H1 (cell line): ENCODE measurements around the gene UBE2D4. TPM values are rescaled to one million over a fixed set of nuclear protein-coding genes. Genes with fewer than 3 reads are reported as not detected.

Experiments
- CTCF ChIA-PET: fragments of 300-600 bp; sonication (Branson Sonifier 250); formaldehyde crosslinking; loops from one replicate; lab custom pipeline; 2021; ENCODE audit not compliant: partially characterized antibody; lab: Charles Lee
- POLR2A ChIA-PET: fragments of 300-600 bp; sonication (Branson Sonifier 250); formaldehyde crosslinking; loops from one replicate; lab custom pipeline; 2021; ENCODE audit warnings: inconsistent platforms; ENCODE audit not compliant: partially characterized antibody; lab: Charles Lee
- DNase-seq, 2 experiments: peaks; one replicate each; pipeline versions ENCODE4 v3.0.0 to v3.0.0-alpha.2; 2010 to 2022; ENCODE audit warnings: low spot score in 2 of 2, low read depth in 1 of 2, mixed read lengths in 1 of 2
- FAIRE-seq: peaks from 2 replicates; lab custom pipeline; 2011; peaks lifted over from hg19 to GRCh38; lab: Jason Lieb, UNC
- H2AFZ ChIP-seq: 2 replicates; pipeline ENCODE4 v1.8.1; 2012; ENCODE audit warnings: low read length, inconsistent platforms
- H2AK5ac ChIP-seq: 2 replicates; pipeline ENCODE4 v1.6.1; 2013; ENCODE audit warnings: low read depth, low read length
- H2BK120ac ChIP-seq: replicated peaks from 2 replicates; pipeline ENCODE3; 2013; ENCODE audit warnings: low read depth, low read length, inconsistent platforms
- H2BK12ac ChIP-seq: 2 replicates; pipeline ENCODE4 v1.6.1; 2013; ENCODE audit warnings: low read depth, low read length
- H2BK15ac ChIP-seq: 2 replicates; pipeline ENCODE4 v1.6.1; 2013; ENCODE audit warnings: low read length
- H2BK20ac ChIP-seq: 2 replicates; pipeline ENCODE4 v1.6.1; 2013; ENCODE audit warnings: low read length
- H2BK5ac ChIP-seq: 2 replicates; pipeline ENCODE4 v1.6.1; 2013; ENCODE audit warnings: low read depth, low read length
- H3K14ac ChIP-seq: 2 replicates; pipeline ENCODE4 v1.6.1; 2013; ENCODE audit warnings: inconsistent platforms; ENCODE audit not compliant: insufficient read length
- H3K18ac ChIP-seq: 2 replicates; pipeline ENCODE4 v1.6.1; 2013; ENCODE audit warnings: low read length; ENCODE audit errors: extremely low read depth
- H3K23ac ChIP-seq: 2 replicates; pipeline ENCODE4 v1.6.1; 2013; ENCODE audit warnings: inconsistent platforms; ENCODE audit not compliant: insufficient read length
- H3K23me2 ChIP-seq: 2 replicates; pipeline ENCODE4 v1.6.1; 2013; ENCODE audit warnings: low read depth, low read length
- H3K27ac ChIP-seq: 2 replicates; pipeline ENCODE4 v1.6.1; 2011; ENCODE audit warnings: low read depth, low read length, inconsistent platforms
- H3K27me3 ChIP-seq, 4 experiments: replicated peaks in 1 of 4; 1 replicate in 1 of 4; 2 replicates in 3 of 4; pipeline versions ENCODE4 v1.6.1 to v1.8.1; 2011 to 2013; ENCODE audit warnings: low read length in 3 of 4, mild to moderate bottlenecking in 3 of 4, inconsistent platforms in 2 of 4, mixed read lengths in 2 of 4, moderate library complexity in 1 of 4; ENCODE audit not compliant: control insufficient read depth in 3 of 4, insufficient read depth in 3 of 4; ENCODE audit errors: extremely low read depth in 1 of 4
- H3K36me3 ChIP-seq, 4 experiments: 2 replicates each; pipeline versions ENCODE4 v1.6.1 to v1.8.1; 2011 to 2013; ENCODE audit warnings: mild to moderate bottlenecking in 4 of 4, low read length in 3 of 4, moderate library complexity in 2 of 4, control low read depth in 1 of 4, inconsistent platforms in 1 of 4; ENCODE audit not compliant: insufficient read depth in 4 of 4, control insufficient read depth in 2 of 4
- H3K4ac ChIP-seq: replicated peaks from 2 replicates; pipeline ENCODE3; 2013; ENCODE audit warnings: low read length, low read depth, mixed read lengths, inconsistent platforms; ENCODE audit not compliant: insufficient read length
- H3K4me1 ChIP-seq, 4 experiments: replicated peaks in 1 of 4; 1 replicate in 1 of 4; 2 replicates in 3 of 4; pipeline versions ENCODE4 v1.6.1 to v1.8.1; 2011 to 2013; ENCODE audit warnings: low read length in 3 of 4, inconsistent platforms in 2 of 4, mixed read lengths in 1 of 4; ENCODE audit not compliant: insufficient read depth in 4 of 4, control insufficient read depth in 3 of 4
- H3K4me2 ChIP-seq, 2 experiments: 2 replicates each; pipeline versions ENCODE4 v1.6.1 to v1.8.1; 2011 to 2013; ENCODE audit warnings: low read depth in 2 of 2, low read length in 2 of 2, control low read depth in 1 of 2, inconsistent platforms in 1 of 2, mild to moderate bottlenecking in 1 of 2; ENCODE audit not compliant: insufficient read depth in 1 of 2
- H3K4me3 ChIP-seq, 4 experiments: fragments of 200-600, 300-600 bp in 1 of 4; sonication (generic), shearing (Covaris generic), sonication (Bioruptor Twin) in 1 of 4; 2 replicates each; pipeline versions ENCODE4 v1.5.1 to v1.8.1; 2011 to 2016; ENCODE audit warnings: low read length in 4 of 4, low read depth in 3 of 4, control low read depth in 2 of 4, inconsistent platforms in 2 of 4, mild to moderate bottlenecking in 2 of 4, mixed read lengths in 1 of 4, moderate library complexity in 1 of 4; ENCODE audit not compliant: insufficient read depth in 2 of 4; ENCODE audit errors: extremely low read depth in 1 of 4
- H3K56ac ChIP-seq: replicated peaks from 2 replicates; pipeline ENCODE3; 2013; ENCODE audit warnings: low read depth, mild to moderate bottlenecking, mixed read lengths, low read length, inconsistent platforms; ENCODE audit not compliant: insufficient read length
- H3K79me1 ChIP-seq: 2 replicates; pipeline ENCODE4 v1.6.1; 2013; ENCODE audit warnings: low read depth, low read length, control low read depth
- H3K79me2 ChIP-seq, 2 experiments: 2 replicates each; pipeline versions ENCODE4 v1.6.1 to v1.8.1; 2012 to 2013; ENCODE audit warnings: low read length in 2 of 2, mild to moderate bottlenecking in 2 of 2, inconsistent platforms in 1 of 2; ENCODE audit not compliant: insufficient read depth in 2 of 2, control insufficient read depth in 1 of 2
- H3K9ac ChIP-seq, 4 experiments: replicated peaks in 1 of 4; 1 replicate in 1 of 4; 2 replicates in 3 of 4; pipeline versions ENCODE4 v1.6.1 to v1.8.1; 2011 to 2013; ENCODE audit warnings: low read depth in 3 of 4, low read length in 3 of 4, control low read depth in 2 of 4, mild to moderate bottlenecking in 2 of 4, moderate library complexity in 2 of 4, inconsistent platforms in 1 of 4; ENCODE audit errors: extremely low read depth in 1 of 4
- H3K9me3 ChIP-seq, 2 experiments: 2 replicates each; pipeline versions ENCODE4 v1.6.1 to v1.8.1; 2012 to 2013; ENCODE audit warnings: mild to moderate bottlenecking in 2 of 2, moderate library complexity in 2 of 2, control low read depth in 1 of 2, inconsistent platforms in 1 of 2, low read depth in 1 of 2, low read length in 1 of 2, mixed read lengths in 1 of 2; ENCODE audit not compliant: insufficient read depth in 2 of 2
- H4K20me1 ChIP-seq, 2 experiments: replicated peaks in 1 of 2; 2 replicates each; pipeline versions ENCODE3 to v1.8.1; 2011 to 2013; ENCODE audit warnings: inconsistent platforms in 2 of 2, low read length in 2 of 2, mild to moderate bottlenecking in 1 of 2; ENCODE audit not compliant: insufficient read depth in 2 of 2, control insufficient read depth in 1 of 2
- H4K5ac ChIP-seq: 2 replicates; pipeline ENCODE4 v1.6.1; 2013; ENCODE audit warnings: low read length, low read depth, mixed read lengths, inconsistent platforms; ENCODE audit not compliant: insufficient read length
- H4K8ac ChIP-seq: 2 replicates; pipeline ENCODE4 v1.8.0; 2013; ENCODE audit warnings: mild to moderate bottlenecking, moderate library complexity, low read length, inconsistent platforms; ENCODE audit not compliant: insufficient read depth; ENCODE audit errors: extremely low read depth
- H4K91ac ChIP-seq: replicated peaks from 2 replicates; pipeline ENCODE3; 2013; ENCODE audit warnings: low read length, mixed read lengths, inconsistent platforms; ENCODE audit not compliant: insufficient read length
- CBX5 ChIP-seq: fragments of 300-800, 300-1000 bp; sonication (generic); IDR thresholded peaks from 2 replicates; pipeline ENCODE4 v1.7.1; 2016; ENCODE audit warnings: antibody characterized with exemption, low read length, low read depth
- CHD1 ChIP-seq: IDR thresholded peaks from 2 replicates; pipeline ENCODE4 v1.6.1; 2012; ENCODE audit warnings: low read depth, low read length, improper control_type of control experiment
- CREB1 ChIP-seq: IDR thresholded peaks from 2 replicates; pipeline ENCODE4 v1.6.1; 2012; ENCODE audit warnings: inconsistent platforms
- GTF2F1 ChIP-seq: IDR thresholded peaks from 2 replicates; pipeline ENCODE4 v1.6.1; 2012; ENCODE audit warnings: low read depth, low read length, improper control_type of control experiment, borderline replicate concordance
- JUN ChIP-seq: IDR thresholded peaks from 2 replicates; pipeline ENCODE4 v1.6.1; 2011; ENCODE audit warnings: low read depth, mild to moderate bottlenecking, improper control_type of control experiment, low read length
- POU5F1 ChIP-seq: IDR thresholded peaks from 2 replicates; pipeline ENCODE4 v1.6.1; 2011; ENCODE audit warnings: low read depth, mild to moderate bottlenecking, low read length, moderate library complexity
- SAP30 ChIP-seq: fragments of 300-600 bp; sonication (generic); IDR thresholded peaks from 2 replicates; pipeline ENCODE4 v1.7.1; 2012; ENCODE audit warnings: low read length, moderate library complexity, mild to moderate bottlenecking, inconsistent platforms; ENCODE audit not compliant: insufficient read depth, insufficient replicate concordance
- SRF ChIP-seq: IDR thresholded peaks from 2 replicates; pipeline ENCODE4 v1.6.1; 2011; ENCODE audit warnings: mild to moderate bottlenecking, low read depth, low read length, moderate library complexity
- SUZ12 ChIP-seq: fragments of 200-600 bp; sonication (generic); IDR thresholded peaks from 2 replicates; pipeline ENCODE4 v1.6.1; 2012; ENCODE audit warnings: mild to moderate bottlenecking, inconsistent platforms, low read length, moderate library complexity, mixed read lengths
- TCF12 ChIP-seq: IDR thresholded peaks from 2 replicates; pipeline ENCODE4 v1.6.1; 2011; ENCODE audit warnings: low read depth, mild to moderate bottlenecking, low read length
- TEAD4 ChIP-seq: IDR thresholded peaks from 2 replicates; pipeline ENCODE4 v1.6.1; 2012; ENCODE audit warnings: low read depth, low read length, inconsistent platforms, mixed read lengths
- ZNF274 ChIP-seq: IDR thresholded peaks from 2 replicates; pipeline ENCODE4 v1.7.0; 2012; ENCODE audit warnings: low read length, borderline replicate concordance; ENCODE audit errors: extremely low read depth
- WGBS, 2 experiments: shearing (Covaris generic) in 1 of 2; methylation state at CpG; one replicate each; pipeline versions ENCODE4 v1.1.6 to v1.1.7; 2013 to 2015; ENCODE audit warnings: low lambda C conversion rate in 2 of 2, mixed read lengths in 2 of 2, inconsistent platforms in 1 of 2, low coverage in 1 of 2, missing lambda C conversion rate in 1 of 2; ENCODE audit not compliant: insufficient replicate concordance in 2 of 2, insufficient coverage in 1 of 2, insufficient read length in 1 of 2; ENCODE audit errors: extremely low coverage in 1 of 2, missing lambda C conversion rate in 1 of 2; 5-methylcytosine and 5-hydroxymethylcytosine counted together
- polyA plus RNA-seq, 7 experiments: library from polyadenylated mRNA; depleted of rRNA in 3 of 7; stranded (reverse) in 5 of 7; unstranded in 2 of 7; fragments of >200 nt in 5 of 7; fragments of 200-250 nt in 2 of 7; gene quantifications; 1 replicate in 5 of 7; 2 replicates in 1 of 7; 4 replicates in 1 of 7; pipeline versions ENCODE4 v1.2.1 to v1.2.3, GENCODE V29; 2011 to 2013; ENCODE audit warnings: missing spikeins in 2 of 7, mixed read lengths in 2 of 7
- total RNA-seq: library from RNA; stranded (reverse); fragmentation: NEBNext Ultra II Directional; extraction: Animal tissue kit (Norgen Biotek cat#: 25700); gene quantifications from 2 replicates; pipeline ENCODE4 v1.2.1, GENCODE V29; 2021

Gene UBE2D4
- total and polyA plus RNA-seq, 2 of the 8 experiments (the other 6 are each of a cell fraction or from before 2014, with no cell fraction given), result 3.4 to 9.4 TPM

DNA sequence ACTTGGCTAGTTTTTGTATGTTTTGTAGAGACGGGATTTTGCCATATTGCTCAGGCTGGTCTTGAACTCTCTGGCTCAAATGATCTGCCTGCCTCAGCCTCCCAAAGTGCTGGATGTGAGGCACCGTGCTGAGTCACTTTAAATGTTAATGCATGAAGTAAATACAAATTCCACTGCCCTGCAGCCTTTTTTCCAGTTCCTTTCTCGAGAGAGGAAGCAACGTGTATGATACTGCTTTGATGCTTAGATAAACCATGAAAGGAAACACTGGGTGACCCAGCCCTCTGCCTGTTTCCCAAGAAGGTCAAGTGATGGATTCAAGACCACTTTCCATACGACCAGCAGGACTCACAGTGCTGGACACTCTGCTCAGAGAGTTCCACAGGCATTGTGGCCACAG is 45.6 kb upstream of the UBE2D4 start:
- H4K20me1 ChIP-seq, result no peaks in the 10 kb centered on the region
- no peaks in the 10 kb centered on the region for H3K79me1 ChIP-seq
- H3K14ac ChIP-seq, result no peak overlapping the region
- no peak overlapping the region for H4K91ac ChIP-seq
- no peak overlapping the region for H3K56ac ChIP-seq
- CTCF ChIA-PET, result interaction anchor here (1.2 to 1.3 kb wide), 2 partner anchors 8 to 64 kb away, joined by 4 to 5 read pairs; no protein-coding TSS in a partner anchor
- 0 out of 4 replicates have a peak overlapping the region, but pooled peaks of 1 of the 2 experiments have one; percentile 26 for H3K4me2 ChIP-seq
- no peak overlapping the region for H2BK120ac ChIP-seq
- no peak overlapping the region for H3K18ac ChIP-seq
- no peak overlapping the region for H3K23ac ChIP-seq
- H3K23me2 ChIP-seq, result no peaks in the 10 kb centered on the region
- no peak overlapping the region for H2AFZ ChIP-seq
- WGBS, 2 experiments, result 60% methylated on average over 5 of the region's 5 CpGs; no CpG with 5 or more reads in 1 of the 2 experiments
- H4K8ac ChIP-seq, result no peak overlapping the region
- H2BK20ac ChIP-seq, result no peak overlapping the region
- H2BK15ac ChIP-seq, result no peak overlapping the region
- H2BK12ac ChIP-seq, result no peak overlapping the region
- H2AK5ac ChIP-seq, result no peak overlapping the region
- H3K9me3 ChIP-seq, result no peaks in the 10 kb centered on the region
- no peak overlapping the region for H2BK5ac ChIP-seq
- no peak overlapping the region for H4K5ac ChIP-seq
- peak overlapping the region in 1 of 4 experiments; percentile 18; a peak in 2 of 7 replicates for H3K9ac ChIP-seq
- no peak overlapping the region for H3K4me3 ChIP-seq
- H3K27ac ChIP-seq, result no peak overlapping the region
- no peak for DNase-seq
- POLR2A ChIA-PET, result interaction anchor here (1.4 kb wide), 2 partner anchors 10 to 23 kb away, joined by 3 read pairs; no protein-coding TSS in a partner anchor
- no peak overlapping the region for H3K4ac ChIP-seq
- H3K36me3 ChIP-seq, result peaks cover 5 to 23% (median 12%) of the 10 kb centered on the region in 4 experiments; a peak in 6 of 8 replicates
- H3K27me3 ChIP-seq, result no peaks in the 10 kb centered on the region
- peaks cover 1 to 4% (median 2%) of the 10 kb centered on the region in 4 experiments; a peak in 3 of 7 replicates for H3K4me1 ChIP-seq
- no peaks in the 10 kb centered on the region for H3K79me2 ChIP-seq
- TF ChIP-seq TCF12 (no peak), SAP30 (no peak), GTF2F1 (no peak), CHD1 (no peak), SRF (no peak), SUZ12 (no peak), JUN (no peak), CBX5 (no peak), TEAD4 (no peak), ZNF274 (no peak), POU5F1 (no peak), CREB1 (no peak)
- FAIRE-seq, result no peak
